ENCODE results near the gene HOXD8. TPM values are rescaled to one million over a fixed set of nuclear protein-coding genes. Genes with fewer than 3 reads are reported as not detected.
A peak's percentile ranks its signal among the peaks of the same experiment; 100 is the strongest.

HOXD8 gene
- total and polyA plus RNA-seq, 9 of the 15 experiments (the other 6 are each of a cell fraction or from before 2014, with no cell fraction given), result 0.04 to 0.15 TPM; not detected in 7

DNA sequence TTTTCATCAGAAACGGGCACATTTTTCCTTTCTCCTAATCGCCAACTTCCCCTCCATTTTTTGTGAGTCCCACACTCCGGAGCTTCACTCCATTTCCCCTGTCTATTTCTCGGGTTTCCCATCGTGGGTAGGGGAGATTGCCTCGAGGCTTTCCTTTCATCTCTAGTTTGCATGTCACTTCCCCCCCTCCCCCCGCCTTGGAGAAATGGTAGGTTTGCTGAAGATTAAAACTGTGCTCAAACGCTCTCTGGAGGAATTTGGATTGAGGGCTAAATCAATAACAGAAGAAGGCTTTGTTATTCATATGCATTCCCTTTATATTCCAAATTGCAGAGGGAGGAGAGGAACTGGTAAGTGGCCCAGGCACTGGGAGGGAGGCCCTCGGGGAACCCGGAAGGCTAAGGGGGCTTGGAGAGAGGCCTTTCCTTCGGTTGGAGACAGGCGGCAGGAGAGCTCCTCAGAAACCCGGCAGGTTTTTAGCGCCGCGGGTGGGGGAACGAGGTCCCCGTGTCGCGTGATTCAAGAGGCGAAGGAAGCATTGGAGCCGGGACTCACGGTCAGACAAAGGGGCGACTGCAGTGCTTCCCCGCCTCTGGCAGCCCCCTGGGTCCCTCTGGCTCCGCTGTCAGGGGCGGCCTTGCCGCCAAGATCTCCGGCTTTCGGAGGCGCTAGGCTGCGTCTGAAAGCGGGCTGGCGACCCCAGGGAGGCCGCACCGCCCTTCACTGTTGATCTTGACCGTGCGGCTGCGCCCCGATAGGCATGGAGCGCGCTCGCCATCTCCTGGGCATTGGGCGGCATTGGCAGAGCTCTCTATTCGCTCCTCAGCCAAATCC lies 32.3 kb upstream of the HOXD8 start (continued):
- TF ChIP-seq ZNF740 (CRISPR knock-in tag; IDR thresholded peaks at IDR 0.05) (no peak), ZNF740 (tag; IDR thresholded peaks at IDR 0.05) (0 out of 4 replicates have a peak, but pooled peaks of 1 of the 2 experiments have one; percentile 42), ZNF24 (IDR thresholded peaks at IDR 0.05) (no peak), ZNF140 (CRISPR knock-in tag; IDR thresholded peaks at IDR 0.05) (no peak), BDP1 (IDR thresholded peaks at IDR 0.05; ENCODE audit: insufficient read depth, insufficient read length) (no peak), POLR2H (tag; IDR thresholded peaks at IDR 0.05; ENCODE audit: low read depth) (no peak), CBFB (CRISPR knock-in tag; IDR thresholded peaks at IDR 0.05) (no peak), YBX1 (IDR thresholded peaks at IDR 0.05) (no peak), BHLHE40 (IDR thresholded peaks at IDR 0.05; ENCODE audit: low read length) (0 out of 2 replicates have a peak, but pooled peaks have one; percentile 8), ZNF41 (CRISPR knock-in tag; conservative IDR thresholded peaks at IDR 0.05) (0 out of 2 replicates have a peak, but pooled peaks have one; percentile 18)
- TF ChIP-seq, protein P1, sequence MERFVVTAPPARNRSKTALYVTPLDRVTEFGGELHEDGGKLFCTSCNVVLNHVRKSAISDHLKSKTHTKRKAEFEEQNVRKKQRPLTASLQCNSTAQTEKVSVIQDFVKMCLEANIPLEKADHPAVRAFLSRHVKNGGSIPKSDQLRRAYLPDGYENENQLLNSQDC (CRISPR knock-in tag; IDR thresholded peaks at IDR 0.05), result no peak
- TF ChIP-seq, protein P2, sequence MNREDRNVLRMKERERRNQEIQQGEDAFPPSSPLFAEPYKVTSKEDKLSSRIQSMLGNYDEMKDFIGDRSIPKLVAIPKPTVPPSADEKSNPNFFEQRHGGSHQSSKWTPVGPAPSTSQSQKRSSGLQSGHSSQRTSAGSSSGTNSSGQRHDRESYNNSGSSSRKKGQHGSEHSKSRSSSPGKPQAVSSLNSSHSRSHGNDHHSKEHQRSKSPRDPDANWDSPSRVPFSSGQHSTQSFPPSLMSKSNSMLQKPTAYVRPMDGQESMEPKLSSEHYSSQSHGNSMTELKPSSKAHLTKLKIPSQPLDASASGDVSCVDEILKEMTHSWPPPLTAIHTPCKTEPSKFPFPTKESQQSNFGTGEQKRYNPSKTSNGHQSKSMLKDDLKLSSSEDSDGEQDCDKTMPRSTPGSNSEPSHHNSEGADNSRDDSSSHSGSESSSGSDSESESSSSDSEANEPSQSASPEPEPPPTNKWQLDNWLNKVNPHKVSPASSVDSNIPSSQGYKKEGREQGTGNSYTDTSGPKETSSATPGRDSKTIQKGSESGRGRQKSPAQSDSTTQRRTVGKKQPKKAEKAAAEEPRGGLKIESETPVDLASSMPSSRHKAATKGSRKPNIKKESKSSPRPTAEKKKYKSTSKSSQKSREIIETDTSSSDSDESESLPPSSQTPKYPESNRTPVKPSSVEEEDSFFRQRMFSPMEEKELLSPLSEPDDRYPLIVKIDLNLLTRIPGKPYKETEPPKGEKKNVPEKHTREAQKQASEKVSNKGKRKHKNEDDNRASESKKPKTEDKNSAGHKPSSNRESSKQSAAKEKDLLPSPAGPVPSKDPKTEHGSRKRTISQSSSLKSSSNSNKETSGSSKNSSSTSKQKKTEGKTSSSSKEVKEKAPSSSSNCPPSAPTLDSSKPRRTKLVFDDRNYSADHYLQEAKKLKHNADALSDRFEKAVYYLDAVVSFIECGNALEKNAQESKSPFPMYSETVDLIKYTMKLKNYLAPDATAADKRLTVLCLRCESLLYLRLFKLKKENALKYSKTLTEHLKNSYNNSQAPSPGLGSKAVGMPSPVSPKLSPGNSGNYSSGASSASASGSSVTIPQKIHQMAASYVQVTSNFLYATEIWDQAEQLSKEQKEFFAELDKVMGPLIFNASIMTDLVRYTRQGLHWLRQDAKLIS (CRISPR knock-in tag; IDR thresholded peaks at IDR 0.05), result no peak
- TF ChIP-seq, protein P3, sequence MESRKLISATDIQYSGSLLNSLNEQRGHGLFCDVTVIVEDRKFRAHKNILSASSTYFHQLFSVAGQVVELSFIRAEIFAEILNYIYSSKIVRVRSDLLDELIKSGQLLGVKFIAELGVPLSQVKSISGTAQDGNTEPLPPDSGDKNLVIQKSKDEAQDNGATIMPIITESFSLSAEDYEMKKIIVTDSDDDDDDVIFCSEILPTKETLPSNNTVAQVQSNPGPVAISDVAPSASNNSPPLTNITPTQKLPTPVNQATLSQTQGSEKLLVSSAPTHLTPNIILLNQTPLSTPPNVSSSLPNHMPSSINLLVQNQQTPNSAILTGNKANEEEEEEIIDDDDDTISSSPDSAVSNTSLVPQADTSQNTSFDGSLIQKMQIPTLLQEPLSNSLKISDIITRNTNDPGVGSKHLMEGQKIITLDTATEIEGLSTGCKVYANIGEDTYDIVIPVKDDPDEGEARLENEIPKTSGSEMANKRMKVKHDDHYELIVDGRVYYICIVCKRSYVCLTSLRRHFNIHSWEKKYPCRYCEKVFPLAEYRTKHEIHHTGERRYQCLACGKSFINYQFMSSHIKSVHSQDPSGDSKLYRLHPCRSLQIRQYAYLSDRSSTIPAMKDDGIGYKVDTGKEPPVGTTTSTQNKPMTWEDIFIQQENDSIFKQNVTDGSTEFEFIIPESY (CRISPR knock-in tag; IDR thresholded peaks at IDR 0.05), result no peak
- TF ChIP-seq, protein P4, sequence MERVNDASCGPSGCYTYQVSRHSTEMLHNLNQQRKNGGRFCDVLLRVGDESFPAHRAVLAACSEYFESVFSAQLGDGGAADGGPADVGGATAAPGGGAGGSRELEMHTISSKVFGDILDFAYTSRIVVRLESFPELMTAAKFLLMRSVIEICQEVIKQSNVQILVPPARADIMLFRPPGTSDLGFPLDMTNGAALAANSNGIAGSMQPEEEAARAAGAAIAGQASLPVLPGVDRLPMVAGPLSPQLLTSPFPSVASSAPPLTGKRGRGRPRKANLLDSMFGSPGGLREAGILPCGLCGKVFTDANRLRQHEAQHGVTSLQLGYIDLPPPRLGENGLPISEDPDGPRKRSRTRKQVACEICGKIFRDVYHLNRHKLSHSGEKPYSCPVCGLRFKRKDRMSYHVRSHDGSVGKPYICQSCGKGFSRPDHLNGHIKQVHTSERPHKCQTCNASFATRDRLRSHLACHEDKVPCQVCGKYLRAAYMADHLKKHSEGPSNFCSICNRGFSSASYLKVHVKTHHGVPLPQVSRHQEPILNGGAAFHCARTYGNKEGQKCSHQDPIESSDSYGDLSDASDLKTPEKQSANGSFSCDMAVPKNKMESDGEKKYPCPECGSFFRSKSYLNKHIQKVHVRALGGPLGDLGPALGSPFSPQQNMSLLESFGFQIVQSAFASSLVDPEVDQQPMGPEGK (CRISPR knock-in tag; IDR thresholded peaks at IDR 0.05; ENCODE audit: borderline replicate concordance), result no peak

Data from K562 (cell line).